GM18498 (cell line): Measurements from ENCODE around the gene RFTN1.

Experiments
- ATAC-seq: cut with Tn5 transposase; IDR thresholded peaks from one replicate; pipeline ENCODE4 v1.9.1; 2021; ENCODE audit warnings: mild to moderate bottlenecking, moderate library complexity; ENCODE audit not compliant: unreplicated experiment

RFTN1 gene

DNA sequence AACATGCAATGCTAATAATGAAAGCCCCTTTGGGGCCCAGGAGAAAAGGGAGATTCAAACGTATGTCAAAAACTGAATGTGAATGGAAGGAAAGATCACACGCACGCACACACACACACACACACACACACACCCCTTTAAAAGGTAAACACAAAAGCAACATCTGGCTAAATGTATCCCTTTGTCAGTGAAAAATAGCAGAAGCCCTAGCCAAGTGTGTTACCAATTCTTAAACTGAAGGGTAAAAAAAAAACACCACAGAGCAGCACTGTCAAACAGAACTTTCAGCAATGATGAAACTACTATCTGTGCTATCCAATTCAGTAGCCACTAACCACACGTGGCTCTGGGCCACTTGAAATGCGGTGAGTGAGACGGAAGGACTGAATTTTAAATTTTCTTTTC, 4.9 kb downstream of the RFTN1 start:
- ATAC-seq, result no peak

DNA sequence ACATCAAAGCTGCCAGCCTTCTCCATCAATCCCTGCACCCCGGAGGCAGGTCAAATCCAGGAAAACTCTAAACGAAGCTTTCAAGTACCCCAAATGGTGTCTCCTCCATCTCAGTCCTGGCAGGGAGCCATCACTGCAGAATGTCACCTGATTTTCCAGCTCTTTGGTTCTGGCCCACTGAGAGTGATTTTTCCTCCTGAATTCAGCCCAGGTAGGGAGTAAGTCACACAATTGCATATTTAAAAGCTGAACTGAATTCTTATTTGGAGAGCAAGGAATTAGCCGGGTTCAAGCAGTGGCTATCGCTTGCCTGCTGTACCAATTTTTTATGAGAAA, 5.3 kb downstream of the RFTN1 start:
- ATAC-seq, result no peak

DNA sequence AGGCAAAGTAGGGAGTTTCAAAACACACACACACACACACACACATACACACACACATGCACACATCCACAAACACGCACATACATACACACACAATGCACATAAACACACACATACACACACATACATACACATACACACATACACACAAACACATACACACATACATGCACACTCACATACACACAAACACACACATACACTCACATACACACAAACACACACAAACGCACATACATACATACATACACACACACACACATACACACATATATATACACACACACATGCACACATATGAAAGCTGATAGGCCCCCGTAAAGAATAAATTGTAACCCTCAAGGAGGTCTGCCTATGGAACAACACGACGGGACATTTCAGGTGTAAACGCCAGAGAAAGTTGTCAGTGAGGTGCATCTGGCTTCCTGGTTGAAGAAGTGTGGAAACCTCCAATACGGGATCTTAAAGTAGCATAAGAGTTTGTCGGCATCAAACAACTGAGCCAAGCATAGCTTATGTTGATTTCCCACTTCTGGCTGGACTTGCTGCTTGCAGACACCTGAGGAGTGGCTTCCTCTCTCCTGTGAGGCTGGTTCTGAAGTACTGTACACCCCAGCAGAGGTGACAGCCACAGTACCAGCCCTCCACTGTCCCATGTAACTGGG, 5.8 kb downstream of the RFTN1 start:
- no peak for ATAC-seq

DNA sequence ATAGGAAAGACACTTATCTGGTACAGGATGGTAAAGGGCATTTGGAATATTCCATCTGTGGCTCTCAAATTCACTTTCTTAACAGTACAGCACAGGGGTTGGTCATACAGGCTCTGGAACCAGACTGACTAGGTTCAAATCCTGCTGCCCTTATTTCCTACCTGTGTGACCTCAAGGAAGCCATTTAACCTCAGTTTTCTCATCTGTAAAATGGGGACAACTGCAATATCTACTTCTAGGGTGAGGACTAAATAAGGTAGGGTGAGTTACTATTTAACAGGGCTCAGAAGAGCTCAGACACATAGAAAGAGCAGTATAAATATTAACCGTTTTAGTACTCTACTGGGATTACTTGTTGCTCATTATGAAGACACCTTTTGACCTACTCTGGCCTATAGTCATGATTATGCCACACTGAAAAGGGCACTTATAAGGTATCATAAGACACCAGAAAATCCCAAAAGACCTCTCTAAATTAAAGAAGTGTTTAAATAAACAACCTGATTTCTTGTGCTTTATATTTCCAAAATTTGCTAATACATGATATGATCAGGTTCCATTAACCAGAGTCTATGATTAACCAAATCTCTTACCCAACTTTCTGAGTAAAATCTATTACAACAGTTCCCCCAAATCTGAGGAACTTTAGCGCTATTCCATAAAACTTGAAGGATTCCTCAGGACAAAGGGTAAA, 6.5 kb downstream of the RFTN1 start:
- no peak for ATAC-seq

DNA sequence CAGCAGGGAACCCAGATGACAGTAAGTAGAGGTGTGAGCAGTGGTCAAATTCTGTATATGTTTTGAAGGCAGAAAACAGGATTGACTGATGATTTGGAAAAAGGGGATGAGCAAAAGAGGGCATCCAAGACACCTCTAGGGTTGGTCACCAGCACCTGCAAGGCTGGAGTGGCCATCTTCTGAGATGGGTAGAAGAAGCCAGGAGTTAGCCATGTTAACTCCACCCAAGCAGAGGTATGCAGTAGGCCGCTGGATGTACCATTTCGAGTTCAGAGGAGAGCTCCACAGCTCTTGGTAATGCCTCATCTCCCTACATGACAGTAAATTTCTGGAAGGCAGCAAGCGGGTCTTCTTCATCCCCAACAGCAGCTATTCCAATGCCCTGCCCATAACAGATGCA, 7.0 kb downstream of the RFTN1 start:
- no peak for ATAC-seq

DNA sequence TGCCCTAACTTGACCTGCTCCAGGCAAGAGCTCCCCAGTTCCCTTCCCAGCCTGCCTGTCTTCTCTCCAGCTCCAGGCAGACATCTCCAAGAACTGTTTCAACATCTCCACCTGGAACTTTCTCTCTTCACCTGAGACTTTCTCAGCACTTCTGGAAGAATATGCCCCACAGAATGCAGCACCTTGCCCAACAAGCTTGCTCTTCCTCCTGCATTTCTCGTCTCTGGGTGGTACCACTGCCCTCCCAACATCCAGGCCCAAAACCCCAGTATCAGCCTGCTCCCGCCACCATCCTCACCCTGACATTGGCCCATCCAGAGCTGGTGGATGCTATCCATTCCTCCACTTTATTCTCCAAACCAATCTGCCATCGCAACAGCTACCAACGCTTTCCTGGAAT, 8.8 kb downstream of the RFTN1 start:
- ATAC-seq, result no peak

DNA sequence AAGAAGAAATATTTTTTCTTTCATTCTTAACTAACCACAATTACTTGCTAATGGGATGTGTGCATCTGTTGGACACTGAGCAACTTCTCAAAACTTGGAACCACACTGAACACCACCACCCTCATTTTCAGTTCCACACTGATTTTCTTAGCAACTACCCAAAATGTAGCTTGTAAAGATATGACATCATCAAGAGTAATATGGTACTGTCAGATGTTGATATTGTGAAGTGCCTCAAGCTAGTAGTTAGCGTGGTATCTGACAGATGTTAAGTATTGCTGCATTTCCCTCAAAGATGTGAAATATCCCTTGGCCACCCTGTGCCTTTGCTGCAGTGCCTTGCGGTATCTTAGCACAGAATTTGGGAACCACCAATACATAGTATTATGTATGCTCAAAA, 9.3 kb downstream of the RFTN1 start:
- peak; percentile 85 for ATAC-seq

DNA sequence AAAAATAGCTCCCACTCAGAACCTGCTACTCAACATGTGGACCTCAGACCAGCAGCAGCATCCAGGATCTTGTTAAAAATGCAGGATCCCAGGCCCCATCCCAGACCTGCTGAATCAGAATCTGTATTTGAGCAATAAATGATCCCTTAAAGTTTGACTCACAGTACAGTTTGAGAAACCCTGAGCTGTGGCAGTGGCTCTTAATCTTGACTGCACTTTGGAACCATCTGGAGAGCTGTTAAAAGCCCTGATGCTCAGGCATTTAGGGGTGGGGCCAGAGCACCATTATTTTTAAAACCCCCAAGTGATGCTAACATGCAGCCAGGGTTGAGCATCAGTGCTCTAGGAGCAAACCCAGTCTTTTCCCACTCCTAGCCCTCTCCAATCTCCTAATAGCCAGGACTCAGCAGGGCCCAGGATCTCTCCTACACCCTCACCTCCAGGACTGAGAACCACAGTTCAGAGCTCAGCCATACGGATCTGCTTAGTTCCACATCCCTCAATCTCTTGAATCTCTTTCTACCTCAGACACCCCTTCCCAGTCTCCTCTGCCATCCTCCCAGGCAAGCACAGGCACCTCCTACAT, 10.2 kb downstream of the RFTN1 start:
- no peak for ATAC-seq

DNA sequence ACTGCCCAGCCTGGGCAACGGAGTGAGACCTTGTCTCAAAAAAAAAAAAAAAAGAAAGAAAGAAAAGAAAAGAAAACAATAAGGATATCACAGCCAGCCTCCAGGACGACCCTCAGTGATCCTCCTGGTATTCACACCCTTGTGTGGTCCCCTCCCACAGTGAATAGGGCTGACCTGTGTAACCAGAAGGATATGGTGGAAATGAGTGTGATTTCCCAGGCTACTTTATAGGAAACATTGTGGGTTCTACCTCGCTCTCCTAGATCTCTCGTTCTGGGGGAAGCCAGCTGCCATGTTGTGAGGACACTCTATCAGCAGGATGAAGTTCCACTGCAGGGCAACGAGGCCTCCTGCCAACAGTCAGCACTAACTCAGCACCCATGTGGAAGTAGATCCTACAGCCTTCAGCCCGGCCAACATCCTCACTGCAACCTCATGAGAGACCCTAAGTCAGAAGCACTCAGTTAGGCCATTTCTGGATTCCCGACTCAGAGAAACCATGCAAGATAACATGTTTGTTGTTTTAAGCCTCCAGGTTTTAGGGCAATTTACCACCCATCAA, 11.1 kb downstream of the RFTN1 start:
- ATAC-seq, result no peak

DNA sequence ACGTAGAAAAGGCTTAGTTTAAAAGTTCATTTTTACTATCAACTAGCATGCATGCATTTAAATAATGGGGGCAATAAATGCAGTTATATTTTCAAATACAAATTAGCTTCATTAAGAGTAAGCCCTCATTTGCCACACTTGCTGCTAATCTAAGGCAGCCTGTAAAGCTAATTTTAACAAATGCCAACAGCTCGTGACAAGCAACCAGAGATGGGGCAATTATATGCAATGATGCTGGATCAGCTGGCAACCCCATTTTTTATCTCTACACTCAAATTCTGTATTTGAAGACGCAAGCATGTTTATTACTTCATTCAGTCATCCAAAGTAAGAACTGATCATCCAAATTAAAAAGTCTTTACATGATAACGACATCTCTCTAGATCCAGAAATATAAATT, 12.1 kb downstream of the RFTN1 start:
- no peak for ATAC-seq

DNA sequence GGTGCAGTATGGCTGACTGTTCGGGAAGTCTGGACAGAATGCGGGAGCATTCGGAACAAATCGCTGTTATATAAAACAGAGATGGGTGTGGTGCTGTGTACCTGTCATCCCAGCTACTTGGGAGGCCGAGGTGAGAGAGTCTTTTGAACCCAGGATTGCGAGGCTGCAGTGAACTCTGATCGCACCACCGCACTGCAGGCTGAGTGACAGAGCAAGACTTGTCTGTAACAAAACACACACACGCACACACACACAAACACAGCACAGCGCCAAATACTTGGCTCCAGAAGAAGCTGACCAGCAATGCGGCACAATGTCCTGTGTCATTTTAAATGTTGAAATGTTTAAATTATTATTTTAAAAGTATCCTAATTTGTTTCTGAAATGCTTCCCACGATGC, 12.6 kb downstream of the RFTN1 start:
- ATAC-seq, result no peak

DNA sequence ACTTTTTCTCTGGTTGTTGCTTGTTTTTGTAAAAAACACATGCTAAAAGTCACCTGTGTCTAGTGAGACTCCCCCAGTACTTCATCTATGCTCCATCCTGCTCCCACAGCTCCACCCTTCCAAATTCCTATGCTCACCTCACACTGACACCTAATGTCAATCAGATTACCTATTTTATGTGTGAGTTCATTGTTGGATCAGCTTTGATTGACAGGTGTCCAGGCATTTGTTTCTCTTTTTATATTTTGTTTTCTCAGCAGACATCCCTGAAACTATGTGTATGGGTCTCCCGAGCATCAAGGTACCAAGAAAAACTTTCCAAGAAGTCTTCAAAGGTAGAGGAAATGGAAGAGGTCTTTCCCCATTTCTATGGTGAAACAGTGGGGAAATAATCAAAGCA, 13.4 kb downstream of the RFTN1 start:
- ATAC-seq, result no peak

DNA sequence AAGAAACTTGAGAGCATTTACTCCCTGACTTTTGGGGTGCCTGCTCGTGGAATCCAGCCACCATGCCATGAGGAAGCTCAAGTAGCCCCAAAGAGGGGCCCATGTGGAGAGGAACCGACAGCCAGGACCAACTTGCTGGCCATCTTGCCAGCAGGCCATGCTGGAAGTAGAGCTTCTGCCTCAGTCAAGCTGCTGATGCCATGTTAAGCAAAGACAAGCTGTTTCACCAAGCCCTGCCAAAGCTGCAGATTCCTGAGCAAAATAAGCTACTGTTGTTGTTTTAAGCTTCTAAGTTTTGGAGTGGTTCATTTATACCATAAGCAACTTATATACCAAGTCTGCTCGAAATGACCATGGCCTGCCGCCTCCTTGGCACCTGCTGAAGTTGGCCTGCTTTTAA, 14.1 kb downstream of the RFTN1 start:
- ATAC-seq, result no peak

DNA sequence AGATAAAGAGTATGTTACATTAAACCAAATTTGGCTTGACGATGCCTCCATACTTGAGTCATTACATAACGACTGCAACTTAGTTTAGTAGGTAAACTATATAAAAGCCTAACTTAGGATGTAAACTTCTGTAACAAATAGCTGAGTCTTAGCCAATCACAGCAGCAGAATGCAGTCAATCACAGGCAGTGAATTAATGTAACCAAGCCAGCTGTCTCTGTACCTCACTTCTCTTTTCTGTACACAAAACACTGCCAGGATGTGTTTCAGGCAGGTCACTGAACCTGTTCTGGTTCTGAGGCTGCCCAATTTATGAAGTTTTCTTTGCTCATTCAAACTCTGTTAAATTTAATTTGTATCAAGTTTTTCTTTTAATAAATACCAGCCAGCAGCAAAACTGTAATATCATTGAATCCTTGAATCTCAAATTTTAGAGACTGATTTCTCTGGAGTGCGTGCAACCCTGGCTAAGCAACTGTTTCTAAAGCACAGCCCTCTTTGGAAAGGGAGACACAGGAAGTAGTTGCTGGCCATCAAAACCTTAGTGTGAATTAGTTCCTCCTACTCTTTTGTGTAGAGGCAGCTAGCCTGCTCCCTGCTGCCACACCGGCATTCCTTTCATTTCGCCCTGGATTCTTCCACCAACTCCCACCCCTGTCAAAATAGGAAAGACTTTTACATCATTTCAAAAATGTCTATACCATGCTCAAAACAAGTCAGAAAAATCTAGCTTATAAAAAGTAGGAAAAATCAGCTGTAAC, 15.2 kb downstream of the RFTN1 start:
- peak; percentile 42 for ATAC-seq

DNA sequence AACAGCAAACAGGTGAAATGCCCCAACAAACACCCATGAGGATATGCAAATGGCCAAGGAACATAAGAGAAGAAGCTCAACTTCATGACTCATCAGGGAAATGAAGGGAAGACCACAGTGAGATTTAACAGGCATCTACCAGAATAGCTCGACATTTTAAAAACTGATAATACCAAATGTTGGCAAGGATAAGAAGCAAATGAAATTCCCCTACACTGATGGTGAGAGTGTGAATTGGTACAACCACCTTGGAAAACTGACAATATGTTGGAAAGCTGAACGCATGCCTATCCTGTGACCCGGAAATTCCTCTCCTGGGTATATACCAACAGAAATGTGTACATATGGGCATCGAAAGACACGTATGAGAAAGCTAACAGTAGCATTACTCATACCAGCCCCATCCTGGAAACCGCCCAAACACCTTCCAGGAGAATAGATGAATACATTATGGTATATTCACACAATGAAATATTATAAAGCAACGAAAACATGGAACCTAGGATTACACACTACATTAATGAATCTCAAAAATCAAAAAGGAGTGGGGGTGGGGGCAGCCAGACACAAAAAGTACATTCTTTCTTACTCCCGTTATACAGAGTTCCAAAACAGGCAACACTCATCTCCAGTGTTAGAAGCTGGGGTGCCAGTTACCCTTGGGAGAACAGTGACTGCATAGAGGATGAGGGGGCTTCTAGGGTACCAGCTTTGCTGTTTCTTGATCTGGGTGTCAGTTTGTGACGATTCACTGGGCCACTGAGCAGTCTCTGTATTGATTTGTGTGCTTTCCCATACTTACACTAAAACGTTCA, 16.9 kb downstream of the RFTN1 start:
- peak; percentile 66 for ATAC-seq

DNA sequence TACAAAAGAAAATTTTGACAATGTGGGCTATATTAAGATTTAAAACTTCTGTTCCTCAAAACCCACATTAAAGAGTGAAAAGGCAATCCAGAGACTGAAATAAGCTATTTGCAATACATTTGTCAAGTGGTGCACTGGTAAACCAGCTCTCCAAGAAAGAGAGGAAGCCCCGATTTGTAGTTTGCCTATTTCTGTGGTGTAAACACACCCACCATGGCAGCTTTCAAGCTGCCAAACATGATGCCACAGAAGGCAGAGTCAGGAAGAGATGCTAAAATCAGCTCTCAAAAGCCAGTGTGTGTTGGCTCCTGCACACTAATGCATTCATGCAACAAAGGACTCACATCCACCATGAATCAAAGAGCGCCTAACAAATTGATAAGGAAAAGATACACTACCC, 17.5 kb downstream of the RFTN1 start:
- ATAC-seq, result peak; percentile 36

DNA sequence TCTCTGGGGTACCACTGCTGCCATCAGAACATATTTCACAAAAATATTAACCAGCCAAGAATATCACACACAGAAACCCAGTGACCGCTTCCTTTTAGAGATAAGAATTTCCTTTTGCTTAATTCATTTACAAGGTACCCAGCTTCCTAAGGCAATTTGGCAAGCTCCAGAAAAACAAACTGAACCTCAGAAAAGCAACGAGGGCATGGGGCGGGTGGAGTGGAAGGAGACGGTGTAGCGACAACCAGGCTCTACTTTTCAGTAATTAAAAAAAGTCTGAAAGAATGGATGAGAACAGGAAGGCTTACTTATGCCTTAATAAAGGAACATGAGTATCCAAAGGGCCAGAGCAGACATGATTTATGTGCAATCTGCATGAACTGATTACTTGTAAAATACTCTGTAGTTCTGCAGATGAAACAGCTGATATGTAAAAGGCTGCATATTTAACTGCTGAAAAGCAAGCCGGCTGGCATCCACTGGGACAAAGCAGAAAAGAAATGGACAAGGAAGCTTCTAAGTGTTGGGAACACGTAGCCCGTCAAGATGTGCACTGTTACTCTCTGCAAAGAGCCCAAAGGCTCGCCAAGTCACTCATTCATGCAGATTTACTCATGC, 18.6 kb downstream of the RFTN1 start:
- no peak for ATAC-seq

DNA sequence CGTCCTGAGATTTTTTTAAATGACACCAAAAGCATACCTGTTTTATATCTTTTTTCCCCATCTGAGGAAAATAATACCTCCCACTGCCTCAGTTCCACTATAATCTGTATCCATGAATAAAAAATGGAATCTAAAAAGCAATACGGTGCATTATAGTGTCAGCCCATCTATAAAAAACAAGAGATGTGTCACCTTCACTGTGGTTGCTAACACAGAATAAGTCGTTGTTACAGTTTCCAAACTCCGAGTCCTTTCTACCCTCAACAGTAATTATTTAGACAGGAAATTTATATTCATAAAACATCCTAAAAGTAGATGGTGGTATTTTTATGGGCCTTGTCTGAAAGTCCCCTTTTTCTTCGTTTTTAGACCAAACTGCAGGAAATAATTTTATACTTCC, 19.4 kb downstream of the RFTN1 start:
- no peak for ATAC-seq

DNA sequence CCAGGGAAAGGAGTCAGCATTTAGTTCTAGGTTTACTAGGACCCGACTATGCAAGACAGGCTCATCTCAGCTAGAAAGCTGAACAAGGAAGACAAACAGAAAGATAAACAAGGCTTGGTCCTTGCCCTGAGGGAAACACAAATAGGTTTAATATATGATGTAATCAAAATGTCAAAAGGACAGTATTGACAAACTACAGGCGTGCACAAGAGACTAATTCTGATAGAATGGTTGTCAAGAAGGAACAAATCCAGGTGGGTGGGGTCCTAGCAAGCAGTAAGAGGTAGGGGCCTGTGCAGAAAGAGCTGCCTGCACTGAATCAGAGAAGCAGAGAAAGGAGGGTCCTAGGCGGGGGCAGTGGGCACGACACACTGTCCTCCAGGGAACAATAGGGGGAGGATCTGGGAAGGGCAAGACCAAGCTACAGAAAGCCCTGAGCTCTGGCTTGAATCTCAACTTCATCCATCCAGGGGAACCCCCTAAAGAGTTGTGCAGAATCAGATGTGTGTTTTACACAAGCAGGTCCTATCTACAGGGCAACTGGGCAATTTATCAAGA, 23.4 kb downstream of the RFTN1 start:
- ATAC-seq, result no peak
